ENCODE data around the gene C19orf53. TPM values are rescaled to one million over a fixed set of nuclear protein-coding genes. Genes with fewer than 3 reads are reported as not detected.

Gene C19orf53
- total and polyA plus RNA-seq, 2 of the 13 experiments (the other 11 are each of a cell fraction or from before 2014, with no cell fraction given) = 129 to 130 TPM

DNA sequence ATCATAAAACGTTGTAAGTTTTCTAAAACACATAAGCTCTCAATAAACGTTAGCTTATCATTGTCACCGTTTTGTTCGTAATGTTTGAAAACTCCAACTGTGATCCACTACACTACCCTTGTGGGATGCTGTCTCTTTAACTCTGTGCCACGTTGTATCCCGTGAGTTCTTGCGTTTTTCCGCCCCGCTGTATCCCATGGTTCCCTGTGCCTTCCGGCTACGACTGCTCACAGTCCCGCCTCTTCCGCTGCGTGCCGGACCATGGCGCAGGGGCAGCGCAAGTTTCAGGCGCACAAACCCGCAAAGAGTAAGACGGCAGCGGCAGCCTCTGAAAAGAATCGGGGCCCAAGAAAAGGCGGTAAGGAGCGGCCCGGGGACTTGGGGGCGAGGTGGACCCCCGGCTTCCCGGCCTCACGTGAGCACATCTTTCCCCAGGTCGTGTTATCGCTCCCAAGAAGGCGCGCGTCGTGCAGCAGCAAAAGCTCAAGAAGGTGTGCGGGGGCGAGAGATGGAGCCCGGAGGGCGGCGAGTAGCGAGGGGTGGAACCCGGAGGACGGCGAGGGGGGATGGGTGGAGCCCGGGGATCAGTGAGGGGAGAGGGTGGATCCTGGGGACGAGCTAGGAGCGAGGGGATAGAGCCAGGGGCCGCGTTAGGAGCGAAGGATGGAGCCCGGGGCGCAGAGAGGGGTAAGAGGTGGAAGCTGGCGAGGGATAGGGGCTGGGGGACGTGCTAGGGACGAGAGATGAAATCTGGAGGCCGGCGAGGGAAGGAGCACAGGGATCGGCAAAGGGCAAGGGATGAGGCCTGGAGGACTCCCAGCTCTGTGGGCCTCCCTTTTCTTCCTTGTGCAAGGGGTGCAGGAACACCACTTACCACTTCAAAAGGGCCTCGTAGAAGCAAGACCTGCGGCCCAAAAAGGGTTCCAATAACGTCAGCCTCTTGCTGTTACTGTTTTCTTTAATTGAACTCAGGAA is at the start of gene C19orf53 (continued):
- 0 out of 2 replicates have a peak, but pooled peaks have one; percentile 78 for TF ChIP-seq ESRRA (CRISPR knock-in tag; IDR thresholded peaks at IDR 0.05; ENCODE audit: low read depth)
- TF ChIP-seq CREM (IDR thresholded peaks at IDR 0.05) = peak; percentile 98
- TF ChIP-seq CREM (CRISPR knock-in tag; IDR thresholded peaks at IDR 0.05) = peak; percentile 33; the same call in 1 of the 2 replicates
- TF ChIP-seq, protein P1, sequence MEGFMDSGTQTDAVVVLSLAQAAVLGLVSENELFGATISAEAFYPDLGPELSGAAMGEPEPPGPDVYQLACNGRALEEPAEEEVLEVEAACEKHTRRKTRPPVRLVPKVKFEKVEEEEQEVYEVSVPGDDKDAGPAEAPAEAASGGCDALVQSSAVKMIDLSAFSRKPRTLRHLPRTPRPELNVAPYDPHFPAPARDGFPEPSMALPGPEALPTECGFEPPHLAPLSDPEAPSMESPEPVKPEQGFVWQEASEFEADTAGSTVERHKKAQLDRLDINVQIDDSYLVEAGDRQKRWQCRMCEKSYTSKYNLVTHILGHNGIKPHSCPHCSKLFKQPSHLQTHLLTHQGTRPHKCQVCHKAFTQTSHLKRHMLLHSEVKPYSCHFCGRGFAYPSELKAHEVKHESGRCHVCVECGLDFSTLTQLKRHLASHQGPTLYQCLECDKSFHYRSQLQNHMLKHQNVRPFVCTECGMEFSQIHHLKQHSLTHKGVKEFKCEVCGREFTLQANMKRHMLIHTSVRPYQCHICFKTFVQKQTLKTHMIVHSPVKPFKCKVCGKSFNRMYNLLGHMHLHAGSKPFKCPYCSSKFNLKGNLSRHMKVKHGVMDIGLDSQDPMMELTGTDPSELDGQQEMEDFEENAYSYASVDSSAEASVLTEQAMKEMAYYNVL (CRISPR knock-in tag; IDR thresholded peaks at IDR 0.05; ENCODE audit: borderline replicate concordance) = peak; percentile 35; the same call in 1 of the 2 replicates
- TF ChIP-seq SOX6 (IDR thresholded peaks at IDR 0.05) = no peak
- TF ChIP-seq SOX6 (CRISPR knock-in tag; IDR thresholded peaks at IDR 0.05) = peak; percentile 67; the same call in 1 of the 2 replicates
- TF ChIP-seq, protein P2, sequence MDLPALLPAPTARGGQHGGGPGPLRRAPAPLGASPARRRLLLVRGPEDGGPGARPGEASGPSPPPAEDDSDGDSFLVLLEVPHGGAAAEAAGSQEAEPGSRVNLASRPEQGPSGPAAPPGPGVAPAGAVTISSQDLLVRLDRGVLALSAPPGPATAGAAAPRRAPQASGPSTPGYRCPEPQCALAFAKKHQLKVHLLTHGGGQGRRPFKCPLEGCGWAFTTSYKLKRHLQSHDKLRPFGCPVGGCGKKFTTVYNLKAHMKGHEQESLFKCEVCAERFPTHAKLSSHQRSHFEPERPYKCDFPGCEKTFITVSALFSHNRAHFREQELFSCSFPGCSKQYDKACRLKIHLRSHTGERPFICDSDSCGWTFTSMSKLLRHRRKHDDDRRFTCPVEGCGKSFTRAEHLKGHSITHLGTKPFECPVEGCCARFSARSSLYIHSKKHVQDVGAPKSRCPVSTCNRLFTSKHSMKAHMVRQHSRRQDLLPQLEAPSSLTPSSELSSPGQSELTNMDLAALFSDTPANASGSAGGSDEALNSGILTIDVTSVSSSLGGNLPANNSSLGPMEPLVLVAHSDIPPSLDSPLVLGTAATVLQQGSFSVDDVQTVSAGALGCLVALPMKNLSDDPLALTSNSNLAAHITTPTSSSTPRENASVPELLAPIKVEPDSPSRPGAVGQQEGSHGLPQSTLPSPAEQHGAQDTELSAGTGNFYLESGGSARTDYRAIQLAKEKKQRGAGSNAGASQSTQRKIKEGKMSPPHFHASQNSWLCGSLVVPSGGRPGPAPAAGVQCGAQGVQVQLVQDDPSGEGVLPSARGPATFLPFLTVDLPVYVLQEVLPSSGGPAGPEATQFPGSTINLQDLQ (CRISPR knock-in tag; IDR thresholded peaks at IDR 0.05) = no peak; the same call in 1 of the 2 replicates
- peak; percentile 58; the same call in 1 of the 2 replicates for TF ChIP-seq ZBTB3 (CRISPR knock-in tag; IDR thresholded peaks at IDR 0.05; ENCODE audit: borderline replicate concordance, low read depth)
- TF ChIP-seq SETDB1 (CRISPR knock-in tag; IDR thresholded peaks at IDR 0.05; ENCODE audit: borderline replicate concordance) = no peak
- TF ChIP-seq ZNF562 (CRISPR knock-in tag; IDR thresholded peaks at IDR 0.05; ENCODE audit: borderline replicate concordance) = no peak
- peak; percentile 83; the same call in 1 of the 2 replicates for TF ChIP-seq RFXANK (CRISPR knock-in tag; IDR thresholded peaks at IDR 0.05)
- TF ChIP-seq NCOA5 (CRISPR knock-in tag; IDR thresholded peaks at IDR 0.05) = no peak
- TF ChIP-seq USF2 (IDR thresholded peaks at IDR 0.05; ENCODE audit: low read depth, low read length) = no peak
- no peak for TF ChIP-seq USF2 (CRISPR knock-in tag; IDR thresholded peaks at IDR 0.05; ENCODE audit: borderline replicate concordance)
- no peak for TF ChIP-seq ZNF878 (CRISPR knock-in tag; IDR thresholded peaks at IDR 0.05)
- peak; percentile 65 for TF ChIP-seq NCOA2 (CRISPR knock-in tag; IDR thresholded peaks at IDR 0.05)
- TF ChIP-seq ZBTB7B (CRISPR knock-in tag; IDR thresholded peaks at IDR 0.05) = peak; percentile 79; the same call in 1 of the 2 replicates
- TF ChIP-seq MTF2 (CRISPR knock-in tag; IDR thresholded peaks at IDR 0.05; ENCODE audit: borderline replicate concordance) = no peak
- no peak; the same call in 1 of the 2 replicates for TF ChIP-seq ZNF460 (CRISPR knock-in tag; IDR thresholded peaks at IDR 0.05; ENCODE audit: borderline replicate concordance)
- TF ChIP-seq ZNF891 (CRISPR knock-in tag; IDR thresholded peaks at IDR 0.05) = peak; percentile 91
- TF ChIP-seq CHD2 (IDR thresholded peaks at IDR 0.05; ENCODE audit: low read depth, low read length) = peak; percentile 61; the same call in 1 of the 2 replicates
- TF ChIP-seq ZNF138 (CRISPR knock-in tag; IDR thresholded peaks at IDR 0.05; ENCODE audit: low read depth) = no peak
- TF ChIP-seq SP2 (CRISPR knock-in tag; IDR thresholded peaks at IDR 0.05) = peak; percentile 97

Data from HepG2 (cell line).